ENCODE measurements around the gene TRIM41. TPM values are rescaled to one million over a fixed set of nuclear protein-coding genes. Genes with fewer than 3 reads are reported as not detected.

Gene TRIM41
- total and polyA plus RNA-seq, 2 of the 13 experiments (the other 11 are each of a cell fraction or from before 2014, with no cell fraction given) = 10.2 to 16.7 TPM

GRCh38 chr5:181246276-181247049 lies 23.4 kb downstream of the TRIM41 start:
- Histone ChIP-seq H3K9ac (ENCODE audit: insufficient read depth, low read depth, low read length) (peak overlapping the region; percentile 96), H3K4me2 (ENCODE audit: low read depth, low read length) (peak overlapping the region; percentile 96), H3K4me1 (ENCODE audit: insufficient read depth, low read length) (peaks cover 45% of the 10 kb centered on the region), H3K27me3 (ENCODE audit: control insufficient read depth in 1 of 2, insufficient read depth in 2 of 2, low read length in 2 of 2) (no peaks in the 10 kb centered on the region; a peak in 1 of 5 replicates), H3K4me3 (replicated peaks in 1 of 3; ENCODE audit: insufficient read depth in 1 of 3, low read depth in 2 of 3, low read length in 3 of 3) (peak overlapping the region; percentile 91 to 94 (median 92)), H4K20me1 (ENCODE audit: insufficient read depth, low read length) (peaks cover 39% of the 10 kb centered on the region), H3K36me3 (replicated peaks in 1 of 2; ENCODE audit: control insufficient read depth in 1 of 2, insufficient read depth in 2 of 2, low read length in 2 of 2) (peaks cover 4 to 19% of the 10 kb centered on the region in 2 experiments), H2AFZ (ENCODE audit: low read length) (no peak overlapping the region), H3K79me2 (ENCODE audit: insufficient read depth, low read length) (peaks cover 80% of the 10 kb centered on the region), H3K9me3 (ENCODE audit: low read length) (no peaks in the 10 kb centered on the region), H3K27ac (ENCODE audit: extremely low read length, insufficient read depth, low read length) (peak overlapping the region; percentile 98)
- in situ Hi-C loops (cut with HindIII; ENCODE audit: extremely low pct_ligation_motif_present, low pct_unique_long_range_greater_than_20kb) = no loop called here
- peak; percentile 59 for FAIRE-seq
- ATAC-seq = peak; percentile 78
- ChIA-PET CTCF (ENCODE audit: low intra/inter-chr PET ratio, low total read pairs) (no interaction called here), POLR2A (interaction anchor here (1.0 to 8.4 kb wide), 6 partner anchors 10 to 62 kb away, joined by 5 to 102 read pairs (median 26); partner anchors contain the start of genes TRIM41 and TRIM52)
- WGBS (ENCODE audit: low lambda C conversion rate) = 0% methylated on average over 33 of the region's 55 CpGs
- intact Hi-C loops (cut with micrococcal nuclease; ENCODE audit: unreplicated experiment) = loop anchor here (2.0 kb wide), 1 partner anchor 14 kb away; the partner anchor contains the start of gene TRIM52
- DNase-seq (ENCODE audit: low spot score) = peak; percentile 74
- TSS peak; percentile 47 for BruUV-seq (replicated peaks)
- TF ChIP-seq GRHL1 (CRISPR knock-in tag; conservative IDR thresholded peaks at IDR 0.05) (no peak), ZNF761 (CRISPR knock-in tag; conservative IDR thresholded peaks at IDR 0.05) (no peak), TCF7L2 (IDR thresholded peaks at IDR 0.05; ENCODE audit: low read depth, low read length) (no peak), ZNF30 (CRISPR knock-in tag; IDR thresholded peaks at IDR 0.05) (peak; percentile 79; the same call in 1 of the 2 replicates), REL (CRISPR knock-in tag; conservative IDR thresholded peaks at IDR 0.05) (no peak), ZNF605 (CRISPR knock-in tag; IDR thresholded peaks at IDR 0.05) (peak; percentile 63; the same call in 1 of the 2 replicates), SMARCE1 (IDR thresholded peaks at IDR 0.05; ENCODE audit: borderline replicate concordance) (no peak), ZNF781 (CRISPR knock-in tag; IDR thresholded peaks at IDR 0.05; ENCODE audit: borderline replicate concordance, not compliant biosample characterization) (peak; percentile 67), ZNF776 (CRISPR knock-in tag; IDR thresholded peaks at IDR 0.05) (no peak), ZNF513 (CRISPR knock-in tag; conservative IDR thresholded peaks at IDR 0.05) (no peak), SNAI1 (CRISPR knock-in tag; IDR thresholded peaks at IDR 0.05; ENCODE audit: borderline replicate concordance) (peak; percentile 55), ZNF879 (CRISPR knock-in tag; IDR thresholded peaks at IDR 0.05) (no peak), HMG20B (CRISPR knock-in tag; conservative IDR thresholded peaks at IDR 0.05) (no peak), YEATS2 (CRISPR knock-in tag; IDR thresholded peaks at IDR 0.05; ENCODE audit: borderline replicate concordance) (peak; percentile 83), E2F1 (CRISPR knock-in tag; IDR thresholded peaks at IDR 0.05) (peak; percentile 62), YEATS4 (CRISPR knock-in tag; IDR thresholded peaks at IDR 0.05; ENCODE audit: borderline replicate concordance) (peak; percentile 75; the same call in 1 of the 2 replicates), ZFP1 (CRISPR knock-in tag; IDR thresholded peaks at IDR 0.05) (no peak), ZNF83 (CRISPR knock-in tag; IDR thresholded peaks at IDR 0.05; ENCODE audit: borderline replicate concordance) (no peak), ZNF17 (CRISPR knock-in tag; IDR thresholded peaks at IDR 0.05) (no peak), SSRP1 (CRISPR knock-in tag; IDR thresholded peaks at IDR 0.05) (no peak), EHMT2 (IDR thresholded peaks at IDR 0.05; ENCODE audit: borderline replicate concordance, low read depth, low read length) (no peak)
